Right atrium auricular region (tissue), 2 donors: ENCODE results near the gene USP3. TPM values are rescaled to one million over a fixed set of nuclear protein-coding genes. Genes with fewer than 3 reads are reported as not detected.

Experiments used
- DNase-seq: peaks from one replicate; pipeline ENCODE4 v3.0.0-alpha.2; 2019; ENCODE audit warnings: low spot score
- H3K27ac ChIP-seq, 2 donors: fragments of 200-600 bp; sonication (generic); 1 replicate in 1 of 2; 2 replicates in 1 of 2; pipeline ENCODE4 v1.5.1; 2016 to 2019
- H3K27me3 ChIP-seq, 2 donors: fragments of 200-600 bp; sonication (generic); one replicate each; pipeline versions ENCODE4 v1.5.1 to v1.6.0; 2017 to 2019
- H3K36me3 ChIP-seq: fragments of 200-600 bp; sonication (generic); one replicate; pipeline ENCODE4 v1.5.1; 2016
- H3K4me1 ChIP-seq, 2 donors: fragments of 200-600 bp; sonication (generic); one replicate each; pipeline versions ENCODE4 v1.5.1 to v1.6.0; 2017 to 2019
- H3K4me3 ChIP-seq, 2 donors: fragments of 200-600 bp; sonication (generic); 1 replicate in 1 of 2; 2 replicates in 1 of 2; pipeline ENCODE4 v1.5.1; 2017 to 2019; ENCODE audit warnings: mild to moderate bottlenecking in 1 of 2, moderate library complexity in 1 of 2
- H3K9me3 ChIP-seq, 2 donors: fragments of 200-600 bp; sonication (generic); one replicate each; pipeline ENCODE4 v1.5.1; 2019
- total RNA-seq, 2 donors: library from RNA; depleted of rRNA; stranded (reverse); fragments of >200 nt; gene quantifications; one replicate each; pipeline ENCODE4 v1.1.0, GENCODE V29; 2016
- TF ChIP-seq, protein P1 (sequence below), 2 donors: fragments of 200-600 bp; sonication (generic); IDR thresholded peaks; one replicate each; pipeline ENCODE4 v1.5.1; 2019; ENCODE audit warnings: antibody characterized with exemption in 2 of 2

USP3 gene
- total RNA-seq, 2 donors from 2014 or later, result 12.3 to 18.5 TPM

DNA sequence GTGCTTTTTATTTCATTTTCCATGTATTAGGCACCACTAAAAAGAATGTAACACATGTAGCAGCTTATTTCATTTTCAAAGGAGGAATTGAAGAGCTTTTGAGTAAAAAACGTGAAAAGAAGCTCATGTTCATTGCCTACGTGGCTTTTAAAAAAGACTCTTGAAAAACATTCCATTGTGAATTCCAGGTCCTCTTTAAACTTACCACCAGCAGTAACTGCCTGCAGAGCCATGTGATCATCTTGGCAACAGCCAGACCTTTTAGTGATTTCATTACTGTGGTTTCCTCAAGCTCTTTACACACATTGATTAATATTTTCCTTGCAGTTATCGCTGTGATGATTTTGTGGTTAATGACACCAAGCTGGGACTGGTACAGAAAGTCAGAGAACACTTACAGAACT, 49.0 kb downstream of the USP3 start:
- H3K4me3 ChIP-seq, result no peak overlapping the region
- DNase-seq, result no peak
- H3K9me3 ChIP-seq, result no peaks in the 10 kb centered on the region
- TF ChIP-seq, protein P1, sequence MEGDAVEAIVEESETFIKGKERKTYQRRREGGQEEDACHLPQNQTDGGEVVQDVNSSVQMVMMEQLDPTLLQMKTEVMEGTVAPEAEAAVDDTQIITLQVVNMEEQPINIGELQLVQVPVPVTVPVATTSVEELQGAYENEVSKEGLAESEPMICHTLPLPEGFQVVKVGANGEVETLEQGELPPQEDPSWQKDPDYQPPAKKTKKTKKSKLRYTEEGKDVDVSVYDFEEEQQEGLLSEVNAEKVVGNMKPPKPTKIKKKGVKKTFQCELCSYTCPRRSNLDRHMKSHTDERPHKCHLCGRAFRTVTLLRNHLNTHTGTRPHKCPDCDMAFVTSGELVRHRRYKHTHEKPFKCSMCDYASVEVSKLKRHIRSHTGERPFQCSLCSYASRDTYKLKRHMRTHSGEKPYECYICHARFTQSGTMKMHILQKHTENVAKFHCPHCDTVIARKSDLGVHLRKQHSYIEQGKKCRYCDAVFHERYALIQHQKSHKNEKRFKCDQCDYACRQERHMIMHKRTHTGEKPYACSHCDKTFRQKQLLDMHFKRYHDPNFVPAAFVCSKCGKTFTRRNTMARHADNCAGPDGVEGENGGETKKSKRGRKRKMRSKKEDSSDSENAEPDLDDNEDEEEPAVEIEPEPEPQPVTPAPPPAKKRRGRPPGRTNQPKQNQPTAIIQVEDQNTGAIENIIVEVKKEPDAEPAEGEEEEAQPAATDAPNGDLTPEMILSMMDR (IDR thresholded peaks at IDR 0.05), result no peak
- H3K27ac ChIP-seq, result peak overlapping the region in 1 of 2 donors; percentile 1
- H3K36me3 ChIP-seq, result peaks cover 10% of the 10 kb centered on the region
- no peaks in the 10 kb centered on the region for H3K27me3 ChIP-seq
- peaks cover 0 to 17% of the 10 kb centered on the region in 2 donors for H3K4me1 ChIP-seq

DNA sequence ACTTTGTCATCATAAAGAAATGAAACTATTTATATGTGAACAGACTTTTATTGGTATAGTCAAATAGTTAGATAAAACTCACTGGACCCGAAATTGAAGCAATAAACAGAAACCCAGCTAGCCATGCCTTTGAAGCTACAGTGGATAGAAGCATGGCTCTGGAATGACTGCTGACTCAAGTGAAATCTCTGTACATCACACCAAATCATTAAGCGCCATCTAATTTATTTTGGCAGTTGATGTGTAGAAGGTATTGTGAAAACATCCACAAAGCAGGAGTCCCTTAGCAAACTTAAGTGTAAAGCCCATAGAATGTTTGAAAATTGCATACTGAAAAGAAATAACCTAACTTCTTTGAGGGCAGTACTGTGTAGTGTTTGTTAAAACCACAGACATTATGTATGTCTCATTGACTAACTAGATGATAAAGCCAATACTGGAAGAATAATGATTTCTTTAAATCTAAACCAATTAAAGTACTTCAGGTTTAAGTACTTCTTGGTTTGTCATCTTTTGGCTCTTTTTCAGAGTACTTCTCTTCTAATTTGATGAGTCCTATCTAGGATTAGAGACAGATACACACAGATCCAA, 50.0 kb downstream of the USP3 start:
- no peak for DNase-seq
- Histone ChIP-seq H3K27me3 (no peaks in the 10 kb centered on the region), H3K27ac (no peak overlapping the region), H3K36me3 (peaks cover 18% of the 10 kb centered on the region), H3K4me1 (peaks cover 0 to 17% of the 10 kb centered on the region in 2 donors), H3K9me3 (no peaks in the 10 kb centered on the region), H3K4me3 (no peak overlapping the region)
- TF ChIP-seq, protein P1 (IDR thresholded peaks at IDR 0.05), result no peak

DNA sequence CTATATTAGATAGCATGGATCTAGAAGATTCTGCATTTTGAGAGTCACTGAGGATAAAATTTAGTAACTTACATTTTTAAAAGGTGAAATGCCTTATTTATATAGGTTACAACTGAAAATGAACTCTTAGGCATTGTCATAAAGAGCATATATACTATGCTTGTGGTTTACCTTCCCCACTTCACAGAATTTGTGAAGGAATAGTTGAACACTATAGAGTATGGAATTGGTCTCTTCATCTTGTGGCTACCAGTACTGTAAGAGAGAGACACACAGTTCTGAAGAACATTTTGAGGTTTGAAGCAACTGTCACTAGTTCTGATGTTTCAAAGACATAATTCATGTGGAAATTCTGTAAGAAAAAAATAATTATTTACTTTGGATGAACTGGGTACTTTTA, 51.1 kb downstream of the USP3 start:
- peaks cover 0 to 17% of the 10 kb centered on the region in 2 donors for H3K4me1 ChIP-seq
- peaks cover 25% of the 10 kb centered on the region for H3K36me3 ChIP-seq
- no peaks in the 10 kb centered on the region for H3K27me3 ChIP-seq
- H3K4me3 ChIP-seq, result no peak overlapping the region
- no peak for DNase-seq
- H3K27ac ChIP-seq, result no peak overlapping the region
- TF ChIP-seq, protein P1 (IDR thresholded peaks at IDR 0.05), result no peak
- H3K9me3 ChIP-seq, result no peaks in the 10 kb centered on the region

DNA sequence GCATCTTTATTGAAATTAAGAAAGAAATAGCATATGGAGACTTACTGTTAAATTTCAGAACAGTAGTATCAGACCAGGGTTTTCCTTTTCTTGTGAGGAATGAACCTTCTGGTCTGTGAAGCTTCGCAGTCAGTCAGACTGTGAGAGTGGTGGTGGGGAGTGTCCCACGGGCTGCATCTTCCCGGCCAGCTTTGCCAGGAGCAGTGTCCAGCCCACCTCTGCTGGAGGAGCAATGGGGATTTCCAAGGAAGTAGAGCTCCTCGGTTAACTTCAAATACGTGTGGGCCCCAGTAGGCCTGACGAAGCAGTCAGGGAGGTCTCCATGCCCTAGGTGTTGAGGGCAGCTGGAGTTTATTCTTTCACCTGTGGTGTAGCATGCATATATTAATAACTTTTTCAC, 51.9 kb downstream of the USP3 start:
- Histone ChIP-seq H3K4me1 (peaks cover 0 to 17% of the 10 kb centered on the region in 2 donors), H3K27me3 (no peaks in the 10 kb centered on the region), H3K36me3 (peaks cover 31% of the 10 kb centered on the region), H3K4me3 (no peak overlapping the region), H3K9me3 (no peaks in the 10 kb centered on the region), H3K27ac (no peak overlapping the region)
- DNase-seq, result no peak
- TF ChIP-seq, protein P1 (IDR thresholded peaks at IDR 0.05), result no peak

DNA sequence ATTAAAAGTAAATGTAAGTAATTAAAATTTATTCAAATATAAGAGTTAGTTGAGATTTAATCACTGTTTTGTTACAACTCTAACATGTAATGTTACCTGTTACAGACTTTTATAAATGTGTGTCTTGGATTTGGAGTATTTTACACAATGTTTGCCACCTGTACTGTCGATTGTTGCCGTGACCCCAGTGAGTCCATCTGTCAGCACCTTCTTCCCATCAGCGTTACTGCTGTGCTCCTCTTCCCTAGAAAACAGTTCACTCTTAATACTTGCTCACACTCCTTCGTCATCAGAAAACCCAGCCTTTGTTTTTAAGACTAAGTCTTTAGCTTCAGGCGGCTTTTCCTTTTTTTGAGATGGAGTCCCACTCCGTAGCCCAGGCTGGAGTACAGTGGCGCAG, 52.3 kb downstream of the USP3 start:
- H3K36me3 ChIP-seq, result peaks cover 36% of the 10 kb centered on the region
- H3K9me3 ChIP-seq, result no peaks in the 10 kb centered on the region
- no peak overlapping the region for H3K4me3 ChIP-seq
- H3K27ac ChIP-seq, result no peak overlapping the region
- H3K27me3 ChIP-seq, result no peaks in the 10 kb centered on the region
- no peak for DNase-seq
- TF ChIP-seq, protein P1 (IDR thresholded peaks at IDR 0.05), result no peak
- peaks cover 0 to 17% of the 10 kb centered on the region in 2 donors for H3K4me1 ChIP-seq

DNA sequence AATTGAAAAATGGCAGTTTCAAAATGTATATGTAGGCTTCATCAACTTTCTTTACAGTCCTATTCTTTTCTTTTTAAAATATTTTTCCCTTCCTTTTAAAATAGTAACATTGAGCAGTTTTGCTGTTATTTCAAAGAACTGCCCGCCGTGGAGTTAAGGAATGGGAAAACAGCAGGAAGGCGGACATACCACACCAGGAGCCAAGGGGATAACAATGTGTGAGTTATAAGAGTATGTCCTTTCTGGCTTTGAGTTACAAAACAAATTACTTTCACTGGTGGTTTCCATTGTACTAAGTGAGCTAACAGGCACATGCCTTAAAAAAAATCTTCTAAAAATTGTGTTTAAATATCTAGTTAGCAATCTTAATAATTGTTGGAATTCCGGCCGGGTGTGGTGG, 55.4 kb downstream of the USP3 start:
- Histone ChIP-seq H3K36me3 (peaks cover 52% of the 10 kb centered on the region), H3K27ac (no peak overlapping the region), H3K9me3 (no peaks in the 10 kb centered on the region), H3K27me3 (no peaks in the 10 kb centered on the region), H3K4me3 (no peak overlapping the region), H3K4me1 (no peaks in the 10 kb centered on the region)
- TF ChIP-seq, protein P1 (IDR thresholded peaks at IDR 0.05), result no peak
- no peak for DNase-seq
